CD4-positive, alpha-beta memory T cell (primary cell): ENCODE results near the gene TMEM258. TPM values are rescaled to one million over a fixed set of nuclear protein-coding genes. Genes with fewer than 3 reads are reported as not detected.

Experiments used
- CTCF ChIA-PET: fragments of 350-600 bp; sonication (Branson Sonifier 250); formaldehyde crosslinking; loops from one replicate; lab custom pipeline; 2021; ENCODE audit warnings: inconsistent platforms; ENCODE audit not compliant: partially characterized antibody; lab: Charles Lee
- POLR2A ChIA-PET: fragments of 350-600 bp; sonication (Branson Sonifier 250); formaldehyde crosslinking; loops from one replicate; lab custom pipeline; 2021; ENCODE audit not compliant: partially characterized antibody; lab: Charles Lee
- DNase-seq, 5 donors: peaks; one replicate each; pipeline versions ENCODE4 v3.0.0 to v3.0.0-alpha.2; 2020 to 2022; ENCODE audit warnings: mixed read lengths in 1 of 5
- H3K27ac ChIP-seq: one replicate; pipeline ENCODE4 v1.7.0; 2013; ENCODE audit warnings: low read depth, low read length
- H3K27me3 ChIP-seq: 2 replicates; pipeline ENCODE4 v1.7.0; 2013; ENCODE audit warnings: mild to moderate bottlenecking, low read length, moderate library complexity; ENCODE audit not compliant: insufficient read depth
- H3K36me3 ChIP-seq: 2 replicates; pipeline ENCODE4 v1.7.0; 2013; ENCODE audit warnings: mild to moderate bottlenecking, low read length, moderate library complexity; ENCODE audit not compliant: insufficient read depth
- H3K4me1 ChIP-seq: 2 replicates; pipeline ENCODE4 v1.7.0; 2013; ENCODE audit warnings: mild to moderate bottlenecking, low read length, moderate library complexity; ENCODE audit not compliant: insufficient read depth
- H3K4me3 ChIP-seq, 2 donors: one replicate each; pipeline ENCODE4 v1.7.0; 2013; ENCODE audit warnings: low read length in 2 of 2, mild to moderate bottlenecking in 1 of 2
- H3K9me3 ChIP-seq, 2 donors: one replicate each; pipeline ENCODE4 v1.7.0; 2013; ENCODE audit warnings: low read length in 2 of 2, control low read depth in 1 of 2; ENCODE audit not compliant: control insufficient read depth in 1 of 2
- H3K27ac Mint-ChIP-seq, 7 donors: one replicate each; pipeline ENCODE4 v1.8.0; 2020 to 2021; ENCODE audit warnings: mixed read lengths in 7 of 7, mild to moderate bottlenecking in 6 of 7, inconsistent platforms in 3 of 7, moderate library complexity in 3 of 7
- H3K27me3 Mint-ChIP-seq, 2 donors: one replicate each; pipeline ENCODE4 v1.8.0; 2020 to 2021; ENCODE audit warnings: mixed read lengths in 2 of 2
- H3K36me3 Mint-ChIP-seq, 2 donors: one replicate each; pipeline ENCODE4 v1.8.0; 2020 to 2021; ENCODE audit warnings: mixed read lengths in 2 of 2, inconsistent platforms in 1 of 2, mild to moderate bottlenecking in 1 of 2
- H3K4me1 Mint-ChIP-seq, 4 donors: one replicate each; pipeline ENCODE4 v1.8.0; 2020 to 2021; ENCODE audit warnings: mixed read lengths in 4 of 4, mild to moderate bottlenecking in 1 of 4
- H3K4me3 Mint-ChIP-seq, 8 donors: one replicate each; pipeline ENCODE4 v1.8.0; 2020 to 2021; ENCODE audit warnings: mixed read lengths in 8 of 8, mild to moderate bottlenecking in 7 of 8, moderate library complexity in 6 of 8, inconsistent platforms in 3 of 8
- H3K9me3 Mint-ChIP-seq, 8 donors: one replicate each; pipeline ENCODE4 v1.8.0; 2020 to 2021; ENCODE audit warnings: mixed read lengths in 8 of 8, mild to moderate bottlenecking in 5 of 8, inconsistent platforms in 3 of 8, moderate library complexity in 1 of 8
- intact Hi-C: fragments of 100-400 bp; cut with micrococcal nuclease; formaldehyde crosslinking; loops from one replicate; pipeline ENCODE4 v1.15.1; 2023
- polyA plus RNA-seq, 2 donors: library from polyadenylated mRNA; unstranded; fragments of 300-500 nt; fragmentation: Illumina TruSeq; gene quantifications; one replicate each; pipeline ENCODE4 v1.2.3, GENCODE V29; 2021
- total RNA-seq, 2 experiments: library from RNA; stranded (reverse); gene quantifications; one replicate each; pipeline ENCODE4 v1.2.3, GENCODE V29; 2021

Gene TMEM258
- total and polyA plus RNA-seq, 4 experiments from 2014 or later = 113 to 276 (median 152) TPM

DNA sequence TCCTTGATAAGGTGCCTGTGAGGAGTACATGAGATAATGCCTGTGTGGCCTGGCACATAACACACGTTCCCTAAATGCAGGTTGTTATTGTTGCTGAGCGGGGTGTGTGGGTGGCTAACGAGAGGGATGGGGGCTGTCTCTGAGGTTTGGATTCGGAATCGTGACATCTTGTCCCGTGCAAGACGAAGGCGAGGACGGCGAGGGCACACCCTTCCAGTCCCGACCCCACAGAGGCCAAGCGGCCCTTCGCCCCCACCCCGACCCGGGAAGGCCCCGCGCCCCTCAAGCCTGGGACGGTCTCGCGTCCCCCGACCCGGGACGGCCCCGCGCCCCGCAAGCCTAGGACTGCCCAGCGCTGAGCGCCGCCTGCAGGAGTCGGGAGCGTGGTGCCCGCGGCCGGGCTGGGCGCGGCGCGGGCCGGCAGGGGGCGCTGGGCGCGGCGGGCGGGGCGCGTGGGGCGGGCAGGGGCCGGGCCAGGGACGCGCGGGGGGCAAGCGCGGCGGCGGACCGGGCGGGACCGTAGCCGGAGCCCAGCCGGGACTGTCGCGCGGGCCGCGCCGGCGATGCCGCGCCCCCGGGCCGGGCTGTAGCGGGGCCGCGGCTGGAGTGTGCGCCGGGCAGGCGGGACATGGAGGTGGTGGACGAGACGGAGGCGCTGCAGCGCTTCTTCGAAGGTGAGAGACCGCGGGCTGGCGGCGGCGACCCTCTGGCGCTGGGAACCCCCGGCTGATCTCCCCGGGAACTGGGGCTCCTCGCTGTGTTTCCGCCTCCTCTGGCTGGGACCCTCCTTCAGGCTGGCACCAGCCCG lies 40.1 kb downstream of the TMEM258 start, which contains the start of gene MYRF:
TSS of gene MYRF (plus strand) at position 520 of the 808 bp plus-strand sequence. CDS start at position 629, 109 bp downstream.
- Mint-ChIP-seq H3K27ac (peak within 1 kb of the TSS; percentile 30 to 78 (median 57)), H3K36me3 (no peaks in the 10 kb centered on the region), H3K4me1 (peaks cover 2 to 39% (median 21%) of the 10 kb centered on the region in 4 donors), H3K4me3 (peak within 1 kb of the TSS; percentile 65 to 85 (median 76)), H3K9me3 (no peaks in the 10 kb centered on the region), H3K27me3 (peaks cover 11 to 14% of the 10 kb centered on the region in 2 donors)
- ChIA-PET CTCF (interaction anchor here (0.9 to 3.4 kb wide), 2 partner anchors 13 to 19 kb away, joined by 4 to 10 read pairs; no protein-coding TSS in a partner anchor), POLR2A (no interaction called here)
- H3K36me3 ChIP-seq = no peaks in the 10 kb centered on the region
- peak; percentile 46 to 70 (median 56) for DNase-seq
- H3K4me1 ChIP-seq = peaks cover 17% of the 10 kb centered on the region
- H3K27me3 ChIP-seq = no peaks in the 10 kb centered on the region
- no peak within 1 kb of the TSS for H3K27ac ChIP-seq
- intact Hi-C loops = no loop called here
- H3K9me3 ChIP-seq = no peaks in the 10 kb centered on the region
- peak within 1 kb of the TSS in 1 of 2 donors; percentile 28 for H3K4me3 ChIP-seq

DNA sequence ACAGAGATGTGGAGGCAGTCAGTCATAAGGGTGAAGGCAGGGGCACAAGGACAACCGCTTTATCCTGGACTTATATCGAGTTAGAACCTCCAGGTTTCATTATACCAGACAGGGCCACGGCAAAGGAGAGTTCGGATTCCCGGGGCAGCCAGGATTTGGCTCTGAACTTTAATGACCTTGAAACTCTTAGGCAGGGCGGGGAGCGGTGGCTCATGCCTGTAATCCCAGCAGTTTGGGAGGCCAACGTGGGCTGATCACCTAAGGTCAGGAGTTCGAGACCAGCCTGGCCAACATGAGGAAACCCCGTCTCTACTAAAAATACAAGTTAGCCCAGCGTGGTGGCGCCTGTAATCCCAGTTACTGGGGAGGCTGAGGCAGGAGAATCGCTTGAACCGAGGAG lies 41.0 kb downstream of the TMEM258 start:
- Mint-ChIP-seq H3K4me3 (peak overlapping the region in 7 of 8 donors; percentile 22 to 85 (median 49)), H3K36me3 (no peaks in the 10 kb centered on the region), H3K9me3 (no peaks in the 10 kb centered on the region), H3K27me3 (peaks cover 11 to 14% of the 10 kb centered on the region in 2 donors), H3K27ac (peak overlapping the region in 2 of 7 donors; percentile 6 to 42), H3K4me1 (peaks cover 2 to 31% (median 18%) of the 10 kb centered on the region in 4 donors)
- Histone ChIP-seq H3K36me3 (no peaks in the 10 kb centered on the region), H3K4me1 (peaks cover 16% of the 10 kb centered on the region), H3K27ac (no peak overlapping the region), H3K9me3 (no peaks in the 10 kb centered on the region), H3K27me3 (no peaks in the 10 kb centered on the region), H3K4me3 (no peak overlapping the region)
- ChIA-PET POLR2A (no interaction called here), CTCF (interaction anchor here (0.9 to 3.4 kb wide), 5 partner anchors 14 to 68 kb away, joined by 3 to 10 read pairs (median 4); no protein-coding TSS in a partner anchor)
- no peak for DNase-seq
- intact Hi-C loops = no loop called here

DNA sequence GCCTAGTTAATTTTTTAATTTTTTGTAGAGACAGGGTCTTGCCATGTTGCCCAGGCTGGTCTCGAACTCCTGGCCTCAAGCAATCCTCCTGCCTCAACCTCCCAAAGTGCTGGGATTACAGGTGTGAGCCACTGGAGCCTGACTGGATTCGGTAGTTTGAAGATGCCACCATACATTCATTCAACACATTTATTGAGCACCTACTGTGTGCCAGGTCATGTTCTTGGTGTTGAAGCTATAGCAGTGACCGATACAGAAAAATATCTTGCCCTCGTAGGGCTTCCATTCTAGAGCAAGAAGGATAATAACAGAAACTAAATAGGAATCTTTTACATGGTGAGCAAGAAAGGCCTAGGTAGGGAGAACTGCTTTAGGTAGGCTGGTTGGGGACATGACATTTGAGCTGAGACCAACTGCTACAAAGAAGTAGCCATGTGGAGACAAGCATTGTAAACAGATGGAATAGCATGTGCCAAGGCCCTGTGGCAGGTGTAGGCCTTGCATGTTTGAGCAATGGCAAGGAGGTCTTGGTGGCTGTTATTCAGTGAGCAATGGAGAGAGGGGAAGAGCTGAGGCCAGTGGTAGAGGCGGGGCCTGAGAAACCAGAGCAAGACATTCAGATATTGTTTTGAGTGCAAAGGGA lies 41.6 kb downstream of the TMEM258 start:
- Histone ChIP-seq H3K4me1 (peaks cover 10% of the 10 kb centered on the region), H3K9me3 (no peaks in the 10 kb centered on the region), H3K4me3 (no peak overlapping the region), H3K27ac (no peak overlapping the region), H3K27me3 (no peaks in the 10 kb centered on the region), H3K36me3 (no peaks in the 10 kb centered on the region)
- peak overlapping the region in 7 of 8 donors; percentile 22 to 71 (median 49) for H3K4me3 Mint-ChIP-seq
- H3K27me3 Mint-ChIP-seq = peaks cover 11 to 14% of the 10 kb centered on the region in 2 donors
- intact Hi-C loops = no loop called here
- ChIA-PET CTCF (interaction anchor here (1.5 to 3.4 kb wide), 4 partner anchors 17 to 67 kb away, joined by 3 to 10 read pairs (median 4); no protein-coding TSS in a partner anchor), POLR2A (no interaction called here)
- H3K9me3 Mint-ChIP-seq = no peaks in the 10 kb centered on the region
- peak overlapping the region in 2 of 7 donors; percentile 6 to 42 for H3K27ac Mint-ChIP-seq
- DNase-seq = no peak
- peaks cover 2 to 25% (median 14%) of the 10 kb centered on the region in 4 donors for H3K4me1 Mint-ChIP-seq
- no peaks in the 10 kb centered on the region for H3K36me3 Mint-ChIP-seq

DNA sequence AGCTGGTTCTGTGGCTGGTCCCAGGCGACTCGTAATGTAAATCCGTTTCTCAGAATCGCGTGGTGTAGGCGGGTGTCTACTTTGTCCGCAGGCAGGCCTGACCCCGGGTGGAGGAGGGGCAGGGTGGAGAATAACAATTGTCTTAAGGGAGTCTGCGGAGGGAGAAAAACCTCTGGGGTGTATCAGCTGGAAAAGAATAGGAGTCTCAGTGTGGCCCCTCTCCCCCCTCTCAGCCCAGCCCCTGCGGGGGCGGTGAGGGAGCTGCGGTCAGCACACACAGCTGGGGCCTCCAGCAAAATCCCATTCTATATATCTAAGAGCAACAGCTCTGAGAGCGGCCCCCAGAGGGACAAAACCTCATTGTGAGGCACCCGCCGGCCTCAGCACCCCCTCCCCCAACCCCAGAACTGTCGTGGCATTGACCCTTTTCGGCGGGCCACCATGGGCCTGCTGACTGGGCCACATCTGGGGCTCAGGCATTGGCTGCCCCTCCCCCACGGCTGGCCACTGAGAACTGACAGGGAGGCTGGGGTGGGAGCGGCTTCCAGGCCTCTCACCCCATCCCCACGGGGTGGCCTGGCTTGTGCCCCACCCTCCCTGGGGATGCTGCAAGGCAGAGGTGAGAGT lies 42.7 kb downstream of the TMEM258 start:
- ChIA-PET POLR2A (no interaction called here), CTCF (interaction anchor here (0.9 to 3.4 kb wide), 11 partner anchors 9 to 358 kb away, joined by 3 to 10 read pairs (median 3); no protein-coding TSS in a partner anchor)
- no peak for DNase-seq
- no peaks in the 10 kb centered on the region for H3K27me3 ChIP-seq
- Mint-ChIP-seq H3K36me3 (no peaks in the 10 kb centered on the region), H3K27me3 (peaks cover 11 to 14% of the 10 kb centered on the region in 2 donors), H3K4me1 (peaks cover 2 to 22% (median 11%) of the 10 kb centered on the region in 4 donors), H3K9me3 (no peaks in the 10 kb centered on the region), H3K27ac (peak overlapping the region in 1 of 7 donors; percentile 66), H3K4me3 (peak overlapping the region in 1 of 8 donors; percentile 18)
- intact Hi-C loops = no loop called here
- H3K36me3 ChIP-seq = no peaks in the 10 kb centered on the region
- peaks cover 10% of the 10 kb centered on the region for H3K4me1 ChIP-seq
- H3K4me3 ChIP-seq = no peak overlapping the region
- no peak overlapping the region for H3K27ac ChIP-seq
- H3K9me3 ChIP-seq = no peaks in the 10 kb centered on the region

DNA sequence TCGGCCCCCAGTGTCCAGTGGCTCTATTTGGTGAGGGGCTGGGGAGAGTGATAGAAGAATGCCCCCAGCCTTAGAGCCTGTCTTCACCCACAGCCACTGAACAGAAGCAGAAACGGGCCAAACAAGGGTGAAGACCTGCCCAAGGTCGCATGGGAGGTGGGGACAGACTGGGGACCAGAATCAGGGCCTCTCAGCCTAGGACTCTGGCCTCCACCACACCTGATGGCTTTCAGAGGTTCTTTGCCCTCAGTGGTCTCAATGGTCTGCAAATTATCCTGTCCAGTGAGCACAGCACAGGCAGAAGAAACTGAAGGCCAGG lies 44.5 kb downstream of the TMEM258 start:
- peaks cover 11 to 12% of the 10 kb centered on the region in 2 donors for H3K27me3 Mint-ChIP-seq
- H3K4me1 ChIP-seq = peaks cover 10% of the 10 kb centered on the region
- H3K27ac Mint-ChIP-seq = no peak overlapping the region
- ChIA-PET POLR2A (no interaction called here), CTCF (interaction anchor here (0.9 to 2.2 kb wide), 6 partner anchors 15 to 361 kb away, joined by 4 to 14 read pairs (median 4); no protein-coding TSS in a partner anchor)
- no peak overlapping the region for H3K4me3 ChIP-seq
- no peaks in the 10 kb centered on the region for H3K36me3 Mint-ChIP-seq
- no peak overlapping the region for H3K4me3 Mint-ChIP-seq
- H3K36me3 ChIP-seq = no peaks in the 10 kb centered on the region
- H3K4me1 Mint-ChIP-seq = peaks cover 2 to 11% (median 6%) of the 10 kb centered on the region in 4 donors
- H3K27ac ChIP-seq = no peak overlapping the region
- no peaks in the 10 kb centered on the region for H3K27me3 ChIP-seq
- H3K9me3 ChIP-seq = no peaks in the 10 kb centered on the region
- intact Hi-C loops = no loop called here
- DNase-seq = no peak
- no peaks in the 10 kb centered on the region for H3K9me3 Mint-ChIP-seq

GRCh38 chr11:61747192-61747966 lies 45.0 kb downstream of the TMEM258 start:
- peaks cover 11 to 12% of the 10 kb centered on the region in 2 donors for H3K27me3 Mint-ChIP-seq
- Histone ChIP-seq H3K27ac (no peak overlapping the region), H3K9me3 (no peaks in the 10 kb centered on the region), H3K4me1 (peaks cover 7% of the 10 kb centered on the region), H3K4me3 (no peak overlapping the region), H3K27me3 (no peaks in the 10 kb centered on the region), H3K36me3 (no peaks in the 10 kb centered on the region)
- POLR2A ChIA-PET = interaction anchor here (0.8 kb wide), 1 partner anchor 43 kb away, joined by 4 read pairs; no protein-coding TSS in a partner anchor
- peak overlapping the region in 1 of 7 donors; percentile 12 for H3K27ac Mint-ChIP-seq
- DNase-seq = peak in 2 of 5 donors; percentile 18 to 26
- H3K4me3 Mint-ChIP-seq = no peak overlapping the region
- no peaks in the 10 kb centered on the region for H3K36me3 Mint-ChIP-seq
- intact Hi-C loops = no loop called here
- CTCF ChIA-PET = interaction anchor here (0.9 to 2.2 kb wide), 8 partner anchors 14 to 361 kb away, joined by 3 to 14 read pairs (median 4); no protein-coding TSS in a partner anchor
- no peaks in the 10 kb centered on the region for H3K9me3 Mint-ChIP-seq
- H3K4me1 Mint-ChIP-seq = peaks cover 2 to 11% (median 5%) of the 10 kb centered on the region in 4 donors
